K562 (cell line): ENCODE data around the gene SPINK8. TPM values are rescaled to one million over a fixed set of nuclear protein-coding genes. Genes with fewer than 3 reads are reported as not detected.

Experiments
- SIN3B ChIP-seq: fragments of 450-650 bp; IDR thresholded peaks from 2 replicates; pipeline ENCODE4 v1.6.1; 2017; ENCODE audit warnings: low read depth, mild to moderate bottlenecking, moderate library complexity
- SOX6 ChIP-seq: fragments of 450-650 bp; IDR thresholded peaks from 2 replicates; pipeline ENCODE4 v1.6.1; 2014; ENCODE audit warnings: mild to moderate bottlenecking
- SRF ChIP-seq, 2 experiments: fragments of 250-450, 450-650 bp in 1 of 2; sonication (Bioruptor Pico) in 1 of 2; sonication (generic) in 1 of 2; formaldehyde crosslinking; IDR thresholded peaks; 2 replicates each; pipeline versions ENCODE4 v1.5.0 to v1.5.1; 2020 to 2022; ENCODE audit warnings: mild to moderate bottlenecking in 1 of 2, missing genetic modification reagents in 1 of 2
- ZFP1 ChIP-seq: fragments of 450-650 bp; formaldehyde crosslinking; IDR thresholded peaks from 2 replicates; pipeline ENCODE4 v1.4.0; 2020; ENCODE audit warnings: mild to moderate bottlenecking, mixed read lengths
- polyA plus RNA-seq, 8 experiments: library from polyadenylated mRNA; depleted of rRNA in 4 of 8; stranded (reverse) in 5 of 8; unstranded in 3 of 8; fragments of >200 nt; fragmentation: Nextera tagmentation in 2 of 8; fragmentation: Illumina TruSeq in 1 of 8; extraction: Ambion mirVana in 2 of 8; extraction: Trizol in 1 of 8; gene quantifications; 2 replicates each; pipeline versions ENCODE4 v1.2.1 to v1.2.3, GENCODE V29; 2011 to 2014; ENCODE audit warnings: inconsistent platforms in 1 of 8, missing spikeins in 1 of 8
- total RNA-seq, 7 experiments: library from RNA; depleted of rRNA in 6 of 7; stranded (reverse); fragments of >200 nt in 6 of 7; fragmentation: Illumina TruSeq in 2 of 7; extraction: Trizol in 2 of 7; gene quantifications; 2 replicates each; pipeline versions ENCODE4 v1.2.1 to v1.2.3, GENCODE V29; 2011 to 2021; ENCODE audit warnings: low replicate concordance in 1 of 7
- TF ChIP-seq, protein P1 (sequence below): fragments of 450-650 bp; IDR thresholded peaks from 2 replicates; pipeline ENCODE4 v1.6.1; 2014; ENCODE audit warnings: low read depth, mild to moderate bottlenecking, moderate library complexity, borderline replicate concordance
- TF ChIP-seq, protein P2 (sequence below): sonication (generic); formaldehyde crosslinking; IDR thresholded peaks from 2 replicates; pipeline ENCODE4 v1.8.0; 2023; ENCODE audit warnings: mild to moderate bottlenecking, missing genetic modification reagents
- TF ChIP-seq, protein P3 (sequence below): fragments of 250-450 bp; sonication (Bioruptor Pico); IDR thresholded peaks from 2 replicates; pipeline ENCODE4 v1.4.0; 2020; ENCODE audit warnings: mild to moderate bottlenecking, moderate library complexity
- TF ChIP-seq, protein P4 (sequence below): fragments of 250-450 bp; sonication (Bioruptor Pico); IDR thresholded peaks from 2 replicates; pipeline ENCODE4 v1.8.0; 2021; ENCODE audit warnings: borderline replicate concordance, mild to moderate bottlenecking, moderate library complexity; ENCODE audit not compliant: poor library complexity, severe bottlenecking

SPINK8 gene
- total and polyA plus RNA-seq, 9 of the 15 experiments (the other 6 are each of a cell fraction or from before 2014, with no cell fraction given) = not detected

DNA sequence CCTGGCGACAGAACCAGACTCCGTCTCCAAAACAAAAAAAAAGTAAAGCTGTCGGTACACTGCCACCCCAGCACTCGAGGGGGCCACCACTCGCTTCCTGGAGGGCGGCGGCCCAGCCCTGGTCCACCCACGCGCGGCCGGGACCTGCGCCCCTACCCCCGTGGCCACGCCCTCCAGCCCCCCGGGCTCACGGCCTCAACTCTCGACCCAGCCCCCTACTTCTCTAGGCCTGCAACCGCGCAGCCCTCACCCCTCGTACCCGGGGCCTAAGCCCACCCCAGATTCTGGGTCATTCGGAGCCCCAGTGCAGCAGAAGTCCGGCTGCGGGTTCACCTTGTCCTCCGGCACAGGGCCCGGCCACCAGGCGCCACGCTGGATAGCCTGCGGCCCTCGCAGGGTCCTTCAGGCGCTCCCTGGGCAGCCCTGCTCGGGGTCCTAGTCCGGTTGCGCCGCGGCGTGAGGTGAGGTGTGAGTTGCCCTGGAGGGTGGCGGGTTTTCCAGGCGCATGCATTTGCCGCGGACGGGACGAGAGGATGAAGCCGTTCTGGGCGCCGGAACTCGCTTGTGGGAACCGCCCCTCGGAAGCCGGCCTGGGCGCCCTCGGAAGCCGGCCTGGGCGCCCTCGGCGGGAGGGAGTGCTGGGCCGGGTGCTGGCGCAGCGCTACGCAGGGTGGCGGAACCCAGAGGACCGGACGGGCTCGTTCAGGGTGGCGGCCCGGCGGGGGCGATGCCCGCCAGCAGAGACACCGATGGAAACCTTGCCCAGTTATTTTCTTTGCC lies 32.3 kb downstream of the SPINK8 start, which contains the start of gene NME6 (continued):
- TF ChIP-seq, protein P1, sequence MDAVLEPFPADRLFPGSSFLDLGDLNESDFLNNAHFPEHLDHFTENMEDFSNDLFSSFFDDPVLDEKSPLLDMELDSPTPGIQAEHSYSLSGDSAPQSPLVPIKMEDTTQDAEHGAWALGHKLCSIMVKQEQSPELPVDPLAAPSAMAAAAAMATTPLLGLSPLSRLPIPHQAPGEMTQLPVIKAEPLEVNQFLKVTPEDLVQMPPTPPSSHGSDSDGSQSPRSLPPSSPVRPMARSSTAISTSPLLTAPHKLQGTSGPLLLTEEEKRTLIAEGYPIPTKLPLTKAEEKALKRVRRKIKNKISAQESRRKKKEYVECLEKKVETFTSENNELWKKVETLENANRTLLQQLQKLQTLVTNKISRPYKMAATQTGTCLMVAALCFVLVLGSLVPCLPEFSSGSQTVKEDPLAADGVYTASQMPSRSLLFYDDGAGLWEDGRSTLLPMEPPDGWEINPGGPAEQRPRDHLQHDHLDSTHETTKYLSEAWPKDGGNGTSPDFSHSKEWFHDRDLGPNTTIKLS = peak; percentile 88; the same call in 1 of the 2 replicates
- peak; percentile 61; the same call in 1 of the 2 replicates for TF ChIP-seq SOX6
- peak; percentile 65; the same call in 1 of the 2 replicates for TF ChIP-seq SIN3B
- TF ChIP-seq SRF (CRISPR knock-in tag; IDR thresholded peaks at IDR 0.05) = peak in 1 of 2 experiments; percentile 74; a peak in 2 of 4 replicates
- TF ChIP-seq, protein P2, sequence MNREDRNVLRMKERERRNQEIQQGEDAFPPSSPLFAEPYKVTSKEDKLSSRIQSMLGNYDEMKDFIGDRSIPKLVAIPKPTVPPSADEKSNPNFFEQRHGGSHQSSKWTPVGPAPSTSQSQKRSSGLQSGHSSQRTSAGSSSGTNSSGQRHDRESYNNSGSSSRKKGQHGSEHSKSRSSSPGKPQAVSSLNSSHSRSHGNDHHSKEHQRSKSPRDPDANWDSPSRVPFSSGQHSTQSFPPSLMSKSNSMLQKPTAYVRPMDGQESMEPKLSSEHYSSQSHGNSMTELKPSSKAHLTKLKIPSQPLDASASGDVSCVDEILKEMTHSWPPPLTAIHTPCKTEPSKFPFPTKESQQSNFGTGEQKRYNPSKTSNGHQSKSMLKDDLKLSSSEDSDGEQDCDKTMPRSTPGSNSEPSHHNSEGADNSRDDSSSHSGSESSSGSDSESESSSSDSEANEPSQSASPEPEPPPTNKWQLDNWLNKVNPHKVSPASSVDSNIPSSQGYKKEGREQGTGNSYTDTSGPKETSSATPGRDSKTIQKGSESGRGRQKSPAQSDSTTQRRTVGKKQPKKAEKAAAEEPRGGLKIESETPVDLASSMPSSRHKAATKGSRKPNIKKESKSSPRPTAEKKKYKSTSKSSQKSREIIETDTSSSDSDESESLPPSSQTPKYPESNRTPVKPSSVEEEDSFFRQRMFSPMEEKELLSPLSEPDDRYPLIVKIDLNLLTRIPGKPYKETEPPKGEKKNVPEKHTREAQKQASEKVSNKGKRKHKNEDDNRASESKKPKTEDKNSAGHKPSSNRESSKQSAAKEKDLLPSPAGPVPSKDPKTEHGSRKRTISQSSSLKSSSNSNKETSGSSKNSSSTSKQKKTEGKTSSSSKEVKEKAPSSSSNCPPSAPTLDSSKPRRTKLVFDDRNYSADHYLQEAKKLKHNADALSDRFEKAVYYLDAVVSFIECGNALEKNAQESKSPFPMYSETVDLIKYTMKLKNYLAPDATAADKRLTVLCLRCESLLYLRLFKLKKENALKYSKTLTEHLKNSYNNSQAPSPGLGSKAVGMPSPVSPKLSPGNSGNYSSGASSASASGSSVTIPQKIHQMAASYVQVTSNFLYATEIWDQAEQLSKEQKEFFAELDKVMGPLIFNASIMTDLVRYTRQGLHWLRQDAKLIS = peak; percentile 70; the same call in 1 of the 2 replicates
- no peak for TF ChIP-seq ZFP1
- TF ChIP-seq, protein P3, sequence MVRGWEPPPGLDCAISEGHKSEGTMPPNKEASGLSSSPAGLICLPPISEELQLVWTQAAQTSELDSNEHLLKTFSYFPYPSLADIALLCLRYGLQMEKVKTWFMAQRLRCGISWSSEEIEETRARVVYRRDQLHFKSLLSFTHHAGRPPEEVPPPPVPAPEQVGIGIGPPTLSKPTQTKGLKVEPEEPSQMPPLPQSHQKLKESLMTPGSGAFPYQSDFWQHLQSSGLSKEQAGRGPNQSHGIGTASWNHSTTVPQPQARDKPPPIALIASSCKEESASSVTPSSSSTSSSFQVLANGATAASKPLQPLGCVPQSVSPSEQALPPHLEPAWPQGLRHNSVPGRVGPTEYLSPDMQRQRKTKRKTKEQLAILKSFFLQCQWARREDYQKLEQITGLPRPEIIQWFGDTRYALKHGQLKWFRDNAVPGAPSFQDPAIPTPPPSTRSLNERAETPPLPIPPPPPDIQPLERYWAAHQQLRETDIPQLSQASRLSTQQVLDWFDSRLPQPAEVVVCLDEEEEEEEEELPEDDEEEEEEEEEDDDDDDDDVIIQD (CRISPR knock-in tag) = no peak
- TF ChIP-seq, protein P4, sequence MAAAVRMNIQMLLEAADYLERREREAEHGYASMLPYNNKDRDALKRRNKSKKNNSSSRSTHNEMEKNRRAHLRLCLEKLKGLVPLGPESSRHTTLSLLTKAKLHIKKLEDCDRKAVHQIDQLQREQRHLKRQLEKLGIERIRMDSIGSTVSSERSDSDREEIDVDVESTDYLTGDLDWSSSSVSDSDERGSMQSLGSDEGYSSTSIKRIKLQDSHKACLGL (CRISPR knock-in tag) = no peak
